ENCODE results near the gene FOSL2.

GRCh38 chr2:28429636-28430376 is 37.1 kb downstream of the FOSL2 start:
- no peak for TF ChIP-seq CTCF (conservative IDR thresholded peaks at IDR 0.05; ENCODE audit: low read length)
- TF ChIP-seq EZH2phosphoT487 (IDR thresholded peaks at IDR 0.05; ENCODE audit: borderline replicate concordance, low read depth, low read length), result no peak
